Upper lobe of left lung (tissue), 6 donors: Measurements from ENCODE around the gene PHLDA3. TPM values are rescaled to one million over a fixed set of nuclear protein-coding genes. Genes with fewer than 3 reads are reported as not detected.
"Not testable (repeated sequence)": the region's sequence is repeated elsewhere in the genome, so short reads cannot be mapped to it uniquely, and the experiment has no call there.

Source experiments
- ATAC-seq, 2 donors: fragments of 200-7000 bp; cut with Tn5 transposase; one replicate each; pipeline ENCODE4 v1.9.1; 2022; ENCODE audit warnings: mild to moderate bottlenecking in 2 of 2, moderate library complexity in 2 of 2; ENCODE audit not compliant: low FRiP score in 2 of 2
- DNase-seq, 2 donors: peaks; one replicate each; pipeline ENCODE4 v3.0.0-alpha.2; 2019 to 2020
- H3K27ac ChIP-seq, 4 donors: fragments of 200-600 bp; sonication (generic); one replicate each; pipeline ENCODE4 v1.5.1; 2016 to 2019
- H3K27me3 ChIP-seq, 4 donors: fragments of 200-600 bp; sonication (generic); one replicate each; pipeline ENCODE4 v1.5.1; 2017 to 2019
- H3K36me3 ChIP-seq, 4 donors: fragments of 200-600 bp; sonication (generic); one replicate each; pipeline ENCODE4 v1.5.1; 2016 to 2019
- H3K4me1 ChIP-seq, 4 donors: fragments of 200-600 bp; sonication (generic); one replicate each; pipeline ENCODE4 v1.5.1; 2018 to 2019
- H3K4me3 ChIP-seq, 4 donors: fragments of 200-600 bp; sonication (generic); one replicate each; pipeline ENCODE4 v1.5.1; 2017 to 2019; ENCODE audit warnings: mild to moderate bottlenecking in 2 of 4, moderate library complexity in 1 of 4
- H3K9me3 ChIP-seq, 4 donors: fragments of 200-600 bp; sonication (generic); one replicate each; pipeline ENCODE4 v1.5.1; 2018 to 2019
- EP300 ChIP-seq, 4 donors: sonication (generic); formaldehyde crosslinking; IDR thresholded peaks; one replicate each; pipeline ENCODE4 v1.5.1; 2017; ENCODE audit warnings: antibody characterized with exemption in 4 of 4, control low read depth in 2 of 4
- POLR2A ChIP-seq, 4 donors: fragments of 450-650 bp; IDR thresholded peaks; one replicate each; pipeline ENCODE4 v1.5.1; 2016 to 2017; ENCODE audit warnings: antibody characterized with exemption in 4 of 4, mild to moderate bottlenecking in 2 of 4
- POLR2AphosphoS5 ChIP-seq, 2 donors: sonication (generic); formaldehyde crosslinking; IDR thresholded peaks; one replicate each; pipeline ENCODE4 v1.5.1; 2017; ENCODE audit warnings: antibody characterized with exemption in 2 of 2
- WGBS, 2 donors: methylation state at CpG; one replicate each; pipeline ENCODE4 v1.1.5; 2017 to 2018; 5-methylcytosine and 5-hydroxymethylcytosine counted together
- total RNA-seq, 6 donors: library from RNA; depleted of rRNA in 4 of 6; stranded (reverse); fragments of >200 nt in 4 of 6; gene quantifications; one replicate each; pipeline versions ENCODE4 v1.1.0 to v1.2.1, GENCODE V29; 2016 to 2021
- TF ChIP-seq, protein P1 (sequence below), 6 experiments: fragments of 450-650 bp in 4 of 6; fragments of 200-600 bp in 2 of 6; sonication (generic) in 2 of 6; IDR thresholded peaks; one replicate each; pipeline ENCODE4 v1.5.1; 2016 to 2019; ENCODE audit warnings: antibody characterized with exemption in 6 of 6
- donor health status: DM: no; HTN: no; CAD: no; lungs with moderate emphysema.
- donor health status: DM: no; HTN: yes; CAD: no; lungs with severe emphysema.

PHLDA3 gene
- total RNA-seq, 6 donors from 2014 or later, result 45.1 to 211 (median 88.1) TPM

DNA sequence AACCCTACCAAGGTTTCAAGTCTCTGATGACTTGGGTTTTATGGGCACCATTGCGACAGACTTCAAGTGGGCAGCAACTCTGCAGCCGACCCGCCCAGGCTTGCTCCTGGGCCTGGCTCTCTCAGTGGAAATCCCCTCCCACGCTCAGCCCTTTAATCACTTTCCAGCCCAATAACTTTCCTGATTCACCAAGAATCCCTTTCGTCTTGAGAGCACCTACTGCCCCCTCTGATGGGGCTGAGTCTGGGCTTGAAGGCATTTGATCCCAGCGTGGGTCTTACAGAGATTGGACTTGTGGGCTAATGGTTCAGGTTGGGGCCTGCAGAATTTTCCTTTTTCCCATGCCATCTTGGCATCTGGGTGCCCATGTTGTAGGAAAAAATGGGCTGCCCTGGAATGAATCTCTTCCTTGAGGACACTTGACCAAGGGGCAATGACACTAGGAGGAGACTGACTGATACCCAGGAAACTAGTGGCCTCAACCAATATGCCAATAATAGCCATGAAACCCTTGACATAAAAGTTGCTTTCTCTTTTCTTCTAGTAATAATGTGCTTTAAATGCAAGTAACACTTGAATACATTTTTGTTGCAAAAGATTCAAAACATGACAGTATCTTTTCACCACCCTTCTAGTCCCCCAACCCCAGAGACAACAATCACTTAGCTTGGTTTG lies 7.8 kb upstream of the PHLDA3 start:
- Histone ChIP-seq H3K4me3 (no peak overlapping the region), H3K27me3 (no peaks in the 10 kb centered on the region), H3K27ac (no peak overlapping the region), H3K9me3 (no peaks in the 10 kb centered on the region), H3K4me1 (peaks cover 17 to 24% (median 19%) of the 10 kb centered on the region in 4 donors), H3K36me3 (no peaks in the 10 kb centered on the region)
- 44 to 76% methylated on average over 6 of the region's 6 CpGs for WGBS, 2 donors
- DNase-seq, result peak in 1 of 2 donors; percentile 77
- ATAC-seq, result no peak
- TF ChIP-seq EP300 (IDR thresholded peaks at IDR 0.05) (no peak), POLR2A (IDR thresholded peaks at IDR 0.05) (no peak), POLR2AphosphoS5 (IDR thresholded peaks at IDR 0.05) (no peak)
- TF ChIP-seq, protein P1, sequence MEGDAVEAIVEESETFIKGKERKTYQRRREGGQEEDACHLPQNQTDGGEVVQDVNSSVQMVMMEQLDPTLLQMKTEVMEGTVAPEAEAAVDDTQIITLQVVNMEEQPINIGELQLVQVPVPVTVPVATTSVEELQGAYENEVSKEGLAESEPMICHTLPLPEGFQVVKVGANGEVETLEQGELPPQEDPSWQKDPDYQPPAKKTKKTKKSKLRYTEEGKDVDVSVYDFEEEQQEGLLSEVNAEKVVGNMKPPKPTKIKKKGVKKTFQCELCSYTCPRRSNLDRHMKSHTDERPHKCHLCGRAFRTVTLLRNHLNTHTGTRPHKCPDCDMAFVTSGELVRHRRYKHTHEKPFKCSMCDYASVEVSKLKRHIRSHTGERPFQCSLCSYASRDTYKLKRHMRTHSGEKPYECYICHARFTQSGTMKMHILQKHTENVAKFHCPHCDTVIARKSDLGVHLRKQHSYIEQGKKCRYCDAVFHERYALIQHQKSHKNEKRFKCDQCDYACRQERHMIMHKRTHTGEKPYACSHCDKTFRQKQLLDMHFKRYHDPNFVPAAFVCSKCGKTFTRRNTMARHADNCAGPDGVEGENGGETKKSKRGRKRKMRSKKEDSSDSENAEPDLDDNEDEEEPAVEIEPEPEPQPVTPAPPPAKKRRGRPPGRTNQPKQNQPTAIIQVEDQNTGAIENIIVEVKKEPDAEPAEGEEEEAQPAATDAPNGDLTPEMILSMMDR (IDR thresholded peaks at IDR 0.05), result no peak

- Histone ChIP-seq H3K9me3 (no peaks in the 10 kb centered on the region), H3K36me3 (no peaks in the 10 kb centered on the region), H3K27me3 (no peaks in the 10 kb centered on the region), H3K4me3 (no peak overlapping the region), H3K27ac (no peak overlapping the region), H3K4me1 (peaks cover 10 to 17% (median 12%) of the 10 kb centered on the region in 4 donors)
- TF ChIP-seq POLR2AphosphoS5 (IDR thresholded peaks at IDR 0.05) (no peak), EP300 (IDR thresholded peaks at IDR 0.05) (no peak), POLR2A (IDR thresholded peaks at IDR 0.05) (no peak)
- TF ChIP-seq, protein P1 (IDR thresholded peaks at IDR 0.05), result no peak
- no peak for DNase-seq
- 59 to 76% methylated on average over 8 of the region's 8 CpGs for WGBS, 2 donors
- no peak for ATAC-seq
Measured at GRCh38 chr1:201475915-201476669, 7.1 kb upstream of the PHLDA3 start.

- ATAC-seq, result no peak
- no peaks in the 10 kb centered on the region for H3K36me3 ChIP-seq
- H3K4me3 ChIP-seq, result no peak overlapping the region
- DNase-seq, result no peak
- H3K4me1 ChIP-seq, result peaks cover 2 to 8% (median 3%) of the 10 kb centered on the region in 4 donors
- H3K27ac ChIP-seq, result no peak overlapping the region
- H3K27me3 ChIP-seq, result no peaks in the 10 kb centered on the region
- TF ChIP-seq, protein P1 (IDR thresholded peaks at IDR 0.05), result no peak
- TF ChIP-seq EP300 (IDR thresholded peaks at IDR 0.05), result no peak
- TF ChIP-seq POLR2A (IDR thresholded peaks at IDR 0.05), result no peak
- no peak for TF ChIP-seq POLR2AphosphoS5 (IDR thresholded peaks at IDR 0.05)
- 67 to 78% methylated on average over 2 of the region's 2 CpGs for whole genome bisulfite sequencing, 2 donors
- no peaks in the 10 kb centered on the region for H3K9me3 ChIP-seq
Measured at GRCh38 chr1:201475130-201475529, 6.1 kb upstream of the PHLDA3 start.

GRCh38 chr1:201473296-201473695 lies 4.3 kb upstream of the PHLDA3 start:
- Histone ChIP-seq H3K27me3 (peaks cover 0 to 7% (median 0%) of the 10 kb centered on the region in 4 donors), H3K4me1 (peaks cover 5 to 21% (median 11%) of the 10 kb centered on the region in 4 donors), H3K4me3 (no peak overlapping the region), H3K27ac (no peak overlapping the region), H3K36me3 (no peaks in the 10 kb centered on the region), H3K9me3 (no peaks in the 10 kb centered on the region)
- ATAC-seq, result no peak
- no peak for DNase-seq
- WGBS, 2 donors, result 92 to 94% methylated on average over 2 of the region's 2 CpGs
- TF ChIP-seq POLR2A (IDR thresholded peaks at IDR 0.05) (no peak), EP300 (IDR thresholded peaks at IDR 0.05) (no peak), POLR2AphosphoS5 (IDR thresholded peaks at IDR 0.05) (no peak)
- TF ChIP-seq, protein P1 (IDR thresholded peaks at IDR 0.05), result no peak

DNA sequence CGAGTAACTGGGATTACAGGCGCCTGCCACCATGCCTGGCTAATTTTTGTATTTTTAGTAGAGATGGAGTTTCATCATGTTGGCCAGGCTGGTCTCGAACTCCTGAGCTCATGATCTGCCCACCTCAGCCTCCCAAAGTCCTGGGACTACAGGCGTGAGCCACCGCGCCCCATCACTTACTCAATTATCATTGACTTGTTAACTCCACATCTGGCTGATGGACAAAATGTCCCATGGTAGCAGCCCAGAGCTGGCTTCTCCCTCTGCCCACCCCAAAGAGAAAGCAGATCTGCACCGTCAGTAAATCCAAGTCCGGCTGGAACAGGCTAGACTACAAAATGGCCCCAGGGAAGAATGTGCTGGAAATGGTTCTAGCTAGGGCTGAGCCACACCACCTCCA lies 3.3 kb upstream of the PHLDA3 start:
- H3K9me3 ChIP-seq, H3K36me3 ChIP-seq, DNase-seq, H3K27ac ChIP-seq, H3K27me3 ChIP-seq, ATAC-seq, H3K4me3 ChIP-seq: not testable (repeated sequence)
- peaks cover 10 to 31% (median 17%) of the 10 kb centered on the region in 4 donors for H3K4me1 ChIP-seq
- 96 to 98% methylated on average over 8 of the region's 8 CpGs for WGBS, 2 donors
